Activated CD8-positive, alpha-beta memory T cell treated with anti-CD3 and anti-CD28 coated beads for 1 hour (primary cell): ENCODE results near the gene CERT1.

Experiments
- DNase-seq, 2 donors: peaks; one replicate each; pipeline ENCODE4 v3.0.0-alpha.2; 2020; ENCODE audit warnings: low read depth in 1 of 2; ENCODE audit errors: extremely low read depth in 1 of 2

The CERT1 gene

DNA sequence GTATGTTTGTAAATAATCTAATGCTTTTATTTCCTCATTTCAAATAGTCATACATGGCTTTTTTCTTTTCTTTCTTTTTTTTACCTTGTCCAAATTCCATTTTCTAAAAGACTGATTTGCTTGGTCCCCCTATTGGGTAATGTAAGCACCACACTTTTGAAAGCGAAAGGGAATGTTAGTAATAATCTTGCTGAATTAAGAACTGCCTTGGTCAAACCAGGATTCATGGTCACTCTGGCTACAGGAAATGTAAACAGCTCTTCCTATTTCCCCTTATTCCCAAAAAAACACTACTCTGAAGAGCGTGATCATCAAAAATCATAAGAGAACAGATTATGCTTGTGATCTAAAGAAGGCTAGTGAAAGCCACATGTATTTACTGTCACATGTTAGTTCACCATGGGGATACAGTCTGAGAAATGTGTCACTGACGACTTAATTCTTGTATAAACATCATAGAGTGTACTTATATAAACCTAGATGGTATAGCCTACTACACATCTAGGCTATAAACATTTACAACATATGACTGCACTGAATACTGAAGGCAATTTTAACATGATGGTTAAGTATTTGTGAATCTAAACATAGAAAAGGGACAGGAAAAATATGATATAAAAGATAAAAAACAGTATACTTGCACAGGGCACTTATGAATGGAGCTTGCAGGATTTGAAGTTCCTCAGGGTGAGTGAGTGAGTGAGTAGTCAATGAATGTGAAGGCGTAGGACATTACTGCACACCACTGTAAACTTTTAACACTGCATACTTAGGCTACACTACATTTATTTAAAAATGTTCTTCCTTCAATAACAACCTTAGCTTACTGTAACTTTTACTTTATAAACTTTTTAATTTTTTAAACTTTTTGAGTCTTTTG, 99.1 kb downstream of the CERT1 start:
- DNase-seq, result no peak

DNA sequence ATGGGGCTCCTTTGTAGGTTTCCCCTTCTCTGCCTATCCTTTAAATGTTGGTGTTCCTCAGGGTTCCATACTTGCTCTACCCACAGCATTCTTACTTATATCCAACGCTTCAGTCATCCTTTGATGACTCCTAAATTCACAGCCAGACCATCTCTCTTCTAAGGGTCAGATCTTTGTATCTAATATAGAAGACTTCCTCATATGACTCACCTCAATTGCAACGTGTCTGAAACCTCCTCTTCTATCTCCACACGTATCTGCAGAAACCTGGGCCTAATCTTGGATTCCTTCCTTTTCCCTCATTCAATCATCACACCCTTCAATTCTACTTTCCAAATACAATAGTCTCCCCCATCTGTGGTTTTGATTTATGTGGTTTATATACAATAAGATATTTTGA, 106.1 kb downstream of the CERT1 start:
- DNase-seq, result no peak

DNA sequence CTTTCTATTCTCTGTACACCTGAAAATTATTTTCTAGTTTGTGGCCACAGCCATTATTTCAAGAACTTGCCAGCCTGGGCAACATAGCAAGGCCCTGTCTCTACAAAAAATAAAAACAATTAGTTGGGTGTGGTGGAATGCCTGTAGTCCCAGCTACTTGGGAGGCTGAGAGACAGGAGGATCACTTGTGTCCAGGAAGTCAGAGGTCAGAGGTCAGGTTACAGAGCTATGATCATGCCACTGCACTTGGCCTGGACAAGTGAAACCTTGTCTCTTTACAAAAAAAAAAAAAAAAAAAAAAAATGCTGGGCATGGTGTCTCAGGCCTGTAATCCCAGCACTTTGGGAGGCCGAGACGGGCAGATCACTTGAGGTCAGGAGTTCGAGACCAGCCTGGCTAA, 116.2 kb downstream of the CERT1 start:
- no peak for DNase-seq

DNA sequence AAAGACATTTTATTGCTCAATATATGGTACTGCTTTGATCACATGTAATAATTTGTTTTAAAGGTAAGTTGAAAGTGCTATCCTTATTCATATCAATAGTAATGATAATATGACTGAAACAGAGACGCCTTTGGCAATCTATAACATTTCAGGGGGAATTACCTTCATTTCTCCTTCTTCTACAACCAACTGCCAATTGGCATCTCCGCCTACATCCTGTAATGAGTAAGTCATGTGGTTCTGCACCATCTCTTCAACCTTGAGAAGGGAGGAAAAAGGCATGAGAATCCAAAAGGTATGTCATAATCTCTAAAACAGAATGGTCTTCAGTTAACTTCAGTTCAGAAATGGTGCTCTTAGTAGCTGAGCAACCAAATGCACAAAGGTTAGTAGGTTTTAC, 122.0 kb downstream of the CERT1 start:
- no peak for DNase-seq

DNA sequence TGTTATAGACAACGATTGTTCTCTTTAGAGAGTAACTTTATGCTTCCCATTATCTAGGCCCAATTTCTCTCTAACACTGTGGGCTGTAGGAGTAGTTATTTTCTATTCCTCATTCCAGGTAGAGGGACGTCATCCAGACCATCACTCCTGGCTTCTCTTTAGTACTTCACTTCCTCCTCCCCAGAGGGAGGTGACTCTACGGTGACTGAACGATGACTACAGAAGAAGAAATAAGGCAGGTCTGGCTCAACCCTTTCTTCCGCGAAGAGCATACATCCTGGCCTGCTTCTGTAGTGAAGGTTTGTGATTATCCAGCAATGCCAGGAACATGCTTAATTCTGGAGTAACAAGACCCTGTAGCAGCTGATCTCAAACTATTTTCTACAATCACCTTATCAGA, 123.6 kb downstream of the CERT1 start:
- no peak for DNase-seq

DNA sequence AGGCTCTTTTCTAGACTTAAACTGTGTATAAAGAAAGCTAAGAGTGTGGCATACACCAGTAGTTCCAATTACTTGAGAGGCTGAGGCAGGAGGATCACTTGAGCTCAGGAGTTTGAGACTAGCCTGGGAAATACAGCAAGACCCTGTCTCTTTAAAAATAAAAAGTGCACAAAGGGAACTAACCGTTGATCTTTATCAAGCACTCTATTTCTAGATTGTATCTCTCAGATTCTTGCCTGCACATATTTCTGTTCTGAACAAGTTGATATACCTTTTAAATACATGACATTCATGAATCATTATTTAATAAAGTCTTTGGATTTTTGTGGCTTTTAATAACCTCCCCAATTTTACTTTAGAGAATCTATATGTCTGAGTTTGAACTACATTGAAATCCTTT, 127.2 kb downstream of the CERT1 start:
- DNase-seq, result no peak

DNA sequence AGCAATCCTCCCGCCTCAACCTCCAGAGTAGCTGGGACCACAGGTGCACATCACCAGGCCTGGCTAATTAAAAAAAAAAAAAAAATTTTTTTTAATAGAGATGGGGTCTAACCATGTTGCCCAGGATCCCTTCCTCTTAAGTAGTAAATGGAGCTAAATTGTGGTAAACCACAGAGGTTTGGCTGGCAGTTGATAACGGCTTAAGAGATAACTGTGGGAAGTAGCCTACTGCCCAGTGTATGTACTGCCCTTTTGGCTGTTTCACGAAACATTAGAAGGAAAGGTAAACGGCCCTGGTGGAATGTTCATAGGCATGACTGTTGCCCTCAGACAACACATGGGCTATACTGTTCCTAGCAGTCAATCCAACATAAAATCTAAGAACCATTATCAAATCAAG, 130.0 kb downstream of the CERT1 start:
- no peak for DNase-seq

DNA sequence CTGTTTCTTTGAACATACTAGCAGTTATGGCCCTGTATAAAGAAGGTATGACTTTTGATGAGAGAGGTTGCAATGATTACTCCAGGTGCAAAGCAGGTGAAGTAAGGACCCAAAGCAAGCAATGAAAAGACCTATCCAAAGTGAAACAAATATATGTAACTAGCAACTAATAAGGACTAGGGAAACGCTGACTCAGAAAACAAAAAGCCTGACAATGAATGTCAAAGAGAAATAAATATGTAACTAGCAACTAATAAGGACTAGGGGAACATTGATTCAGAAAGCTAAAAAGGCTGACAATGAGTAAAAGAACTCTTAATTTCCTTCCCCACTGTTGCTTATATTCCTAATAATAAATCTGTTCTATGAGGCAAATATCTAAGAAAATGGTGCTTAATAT, 131.3 kb downstream of the CERT1 start:
- DNase-seq, result no peak

DNA sequence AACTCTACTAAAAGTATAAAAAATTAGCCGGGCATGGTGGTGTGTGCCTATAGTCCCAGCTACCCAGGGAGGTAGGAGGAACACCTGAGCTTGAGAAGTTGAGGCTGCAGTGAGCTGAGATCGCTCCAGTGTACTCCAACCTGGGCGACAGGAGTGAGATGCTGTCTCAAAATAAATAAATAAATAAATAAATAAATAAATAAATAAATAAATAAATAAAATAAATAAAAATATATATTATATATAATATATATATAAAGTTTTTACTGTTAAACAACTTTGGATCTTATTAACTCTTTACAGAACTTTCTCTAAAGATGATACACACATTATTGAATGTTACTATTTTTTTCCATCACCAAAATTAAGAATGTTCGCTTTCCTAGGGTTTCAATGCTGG, 136.0 kb downstream of the CERT1 start:
- DNase-seq, result no peak

DNA sequence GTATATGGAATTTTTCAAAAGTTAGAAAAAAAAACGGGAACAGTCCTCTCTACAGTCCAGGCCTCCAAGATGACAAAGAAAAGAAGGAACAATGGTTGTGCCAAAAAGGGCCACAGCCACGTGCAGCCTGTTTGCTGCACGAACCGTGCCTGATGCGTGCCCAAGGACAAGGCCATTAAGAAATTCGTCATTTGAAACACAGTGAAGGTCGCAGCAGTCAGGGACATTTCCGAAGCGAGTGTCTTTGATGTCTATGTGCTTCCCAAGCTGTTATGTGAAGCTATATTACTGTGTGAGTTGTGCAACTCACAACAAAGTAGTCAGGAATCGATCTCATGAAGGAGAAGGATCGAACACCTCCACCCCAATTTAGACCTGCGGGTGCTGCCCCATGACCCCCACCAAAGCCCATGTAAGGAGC, 137.0 kb downstream of the CERT1 start:
- no peak for DNase-seq

DNA sequence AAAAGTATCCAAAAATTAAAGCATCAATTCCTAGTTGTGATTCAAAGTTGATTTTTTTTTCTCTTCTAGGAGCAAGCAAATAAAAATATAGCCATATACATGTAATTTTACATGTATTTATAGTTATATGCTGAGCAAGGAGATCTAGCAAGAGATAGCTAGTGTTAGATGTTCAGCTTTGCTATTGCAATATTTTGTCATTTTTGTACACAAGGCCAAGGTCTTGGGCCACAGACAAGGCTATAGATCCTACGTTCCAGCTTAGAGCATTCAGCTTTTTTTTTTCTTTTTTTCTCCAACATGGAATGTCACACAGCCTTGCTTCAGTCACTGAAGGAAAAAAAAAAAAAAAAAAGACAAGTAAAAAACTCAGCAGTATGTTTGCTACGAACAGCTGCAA, 137.6 kb downstream of the CERT1 start:
- DNase-seq, result no peak

DNA sequence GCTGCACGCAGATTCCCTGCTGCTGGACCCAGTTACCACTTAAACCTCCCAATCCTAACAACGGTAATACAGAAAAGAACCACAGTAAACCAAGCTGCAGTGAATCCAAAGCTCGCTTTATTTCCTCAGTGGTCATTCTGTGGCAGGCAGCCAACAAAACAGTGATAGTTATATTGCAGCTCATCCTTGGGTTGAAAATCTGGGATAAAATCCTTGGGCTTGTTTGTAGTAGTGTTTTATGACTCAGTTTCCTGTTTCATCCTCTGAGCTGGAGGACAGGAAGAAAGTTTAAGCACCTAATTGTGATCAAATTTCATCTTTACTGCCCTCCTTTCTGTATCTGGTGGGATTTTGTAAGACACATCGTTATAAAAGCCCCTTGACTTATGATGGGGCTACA, 143.0 kb downstream of the CERT1 start:
- no peak for DNase-seq

DNA sequence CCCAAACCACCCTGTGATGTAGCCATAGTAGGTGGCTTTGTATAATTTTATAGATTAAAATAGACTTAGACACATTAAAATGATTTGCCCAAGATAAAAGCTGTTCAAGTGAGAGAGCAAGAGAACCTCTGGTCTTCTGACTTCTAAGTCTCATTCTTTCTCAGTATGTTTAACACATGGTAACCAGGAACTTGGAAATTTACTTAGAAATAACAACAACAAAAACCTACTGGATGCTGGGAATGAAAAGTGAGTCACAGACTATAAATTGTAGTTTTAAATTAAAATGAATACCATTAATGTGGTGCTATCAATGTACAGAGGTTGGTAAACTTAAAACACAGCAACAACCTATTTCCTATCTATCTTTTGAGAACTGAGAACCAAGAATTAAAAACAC, 144.0 kb downstream of the CERT1 start:
- DNase-seq, result no peak

DNA sequence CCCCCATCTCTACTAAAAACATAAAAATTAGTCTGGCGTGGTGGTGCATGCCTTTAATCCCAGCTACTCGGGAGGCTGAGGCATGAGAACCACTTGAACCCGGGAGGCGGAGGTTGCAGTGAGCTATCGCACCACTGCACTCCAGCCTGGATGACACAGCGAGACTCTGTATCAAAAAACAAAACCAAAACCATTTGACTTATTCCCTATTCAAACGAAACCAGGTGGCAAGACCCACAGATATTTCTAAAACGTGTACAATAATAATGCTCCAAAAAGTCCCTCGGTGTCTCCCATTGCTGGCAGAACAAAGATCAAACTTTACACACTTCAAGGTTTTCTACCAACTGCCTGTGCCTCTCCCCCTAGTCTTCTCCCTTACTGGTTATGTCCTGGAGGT, 144.6 kb downstream of the CERT1 start:
- DNase-seq, result no peak

DNA sequence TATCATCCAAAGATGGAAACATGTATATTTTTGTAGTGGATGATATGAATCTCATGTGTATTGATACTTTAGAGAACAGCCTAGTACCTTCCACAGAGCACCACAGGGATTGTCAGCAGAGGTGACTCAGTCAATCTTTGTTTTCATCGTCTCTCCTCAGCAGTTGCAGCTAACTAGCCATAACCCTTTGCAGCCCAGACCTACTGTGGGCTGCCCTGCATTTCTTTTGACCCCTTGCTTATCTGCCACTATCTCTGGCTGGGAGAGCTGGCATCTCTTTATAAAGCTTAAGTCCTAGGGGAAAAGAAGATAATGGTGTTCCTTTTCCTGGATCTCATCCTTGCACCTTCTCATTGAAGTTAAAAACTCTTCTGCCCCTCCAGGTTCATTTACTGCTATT, 145.7 kb downstream of the CERT1 start:
- DNase-seq, result no peak

DNA sequence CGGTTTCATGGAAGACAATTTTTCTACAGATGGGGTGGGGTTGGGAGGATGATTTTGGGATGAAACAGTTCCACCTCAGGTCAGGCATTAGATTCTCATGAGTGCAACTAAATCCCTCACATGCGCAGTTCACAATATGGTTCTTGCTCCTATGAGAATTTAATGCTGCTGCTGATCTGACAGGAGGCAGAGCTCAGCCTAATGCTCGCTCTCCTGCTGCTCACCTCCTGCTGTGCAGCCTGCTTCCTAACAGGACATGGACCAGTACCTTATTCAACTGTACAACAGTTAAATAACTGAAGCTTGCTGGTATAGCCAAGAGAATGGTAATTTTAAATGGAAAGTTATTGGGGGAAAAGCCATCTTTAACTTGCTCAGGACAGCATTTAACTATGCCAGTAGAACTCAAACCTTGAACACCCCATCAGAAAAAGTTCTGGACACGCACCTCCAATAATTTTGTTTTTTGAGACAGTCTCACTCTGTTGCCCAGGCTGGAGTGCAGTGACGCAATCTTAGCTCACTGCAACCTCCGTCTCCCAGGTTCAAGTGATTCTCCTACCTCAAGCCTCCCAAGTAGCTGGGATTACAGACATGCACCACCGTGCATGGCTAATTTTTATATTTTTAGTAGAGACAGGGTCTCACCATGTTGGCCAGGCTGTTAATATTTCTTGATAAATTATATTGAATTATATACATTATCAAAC, 146.7 kb downstream of the CERT1 start:
- DNase-seq, result no peak

DNA sequence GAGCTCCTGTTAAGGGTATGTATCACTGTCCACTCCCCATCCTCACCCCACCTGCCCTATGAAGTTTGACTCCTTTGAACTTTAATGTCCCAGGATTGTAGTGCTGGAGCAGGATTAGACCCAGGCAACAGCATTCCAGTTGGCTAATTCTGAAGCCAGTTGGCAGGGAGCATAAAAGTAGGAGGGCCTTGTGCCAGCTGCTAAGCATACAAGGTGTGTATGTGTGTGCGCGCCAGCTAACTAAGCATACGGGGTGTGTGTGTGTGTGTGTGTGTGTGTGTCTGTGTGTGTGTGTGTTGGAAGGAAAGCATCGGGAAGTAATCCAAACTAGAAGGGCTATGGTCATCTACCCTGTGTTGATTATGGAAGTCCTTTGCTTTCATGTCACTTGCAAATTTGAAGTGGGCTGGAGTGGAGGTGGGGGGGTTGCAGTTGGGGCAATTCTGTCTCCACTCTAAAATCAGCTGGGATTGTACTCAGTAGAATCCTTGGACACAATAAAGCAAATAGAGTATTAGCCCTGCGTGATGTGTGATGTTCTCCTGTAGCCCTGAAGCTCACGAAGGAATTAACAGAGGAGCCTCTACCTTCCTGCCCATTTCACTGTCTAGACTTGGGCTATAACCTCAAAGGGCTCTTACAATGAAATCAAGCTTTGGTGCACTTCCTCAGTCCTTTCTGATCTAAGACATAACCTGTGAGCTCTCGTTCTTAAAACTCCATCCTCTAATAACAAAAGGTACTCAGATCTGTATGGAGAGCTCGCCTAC, 147.5 kb downstream of the CERT1 start:
- DNase-seq, result no peak

DNA sequence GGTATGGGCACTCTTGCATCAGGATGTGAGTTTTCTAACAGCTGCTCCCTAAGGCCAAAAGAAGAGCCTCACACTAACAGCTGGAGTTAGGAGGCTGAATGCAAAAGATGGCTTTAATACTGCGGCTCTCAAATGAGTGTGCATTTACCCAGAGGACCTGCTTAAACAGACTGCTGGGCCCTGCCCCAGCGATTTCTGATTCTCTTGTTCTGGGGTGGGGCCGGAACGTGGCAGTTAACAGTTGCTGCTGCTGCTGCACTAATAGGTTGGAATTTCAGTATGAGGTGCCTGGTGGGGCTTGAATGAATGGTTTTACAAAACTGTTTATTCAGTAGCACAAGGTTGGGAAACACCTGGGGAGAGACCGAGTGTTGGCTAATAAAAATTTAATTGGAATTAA, 148.3 kb downstream of the CERT1 start:
- DNase-seq, result no peak

DNA sequence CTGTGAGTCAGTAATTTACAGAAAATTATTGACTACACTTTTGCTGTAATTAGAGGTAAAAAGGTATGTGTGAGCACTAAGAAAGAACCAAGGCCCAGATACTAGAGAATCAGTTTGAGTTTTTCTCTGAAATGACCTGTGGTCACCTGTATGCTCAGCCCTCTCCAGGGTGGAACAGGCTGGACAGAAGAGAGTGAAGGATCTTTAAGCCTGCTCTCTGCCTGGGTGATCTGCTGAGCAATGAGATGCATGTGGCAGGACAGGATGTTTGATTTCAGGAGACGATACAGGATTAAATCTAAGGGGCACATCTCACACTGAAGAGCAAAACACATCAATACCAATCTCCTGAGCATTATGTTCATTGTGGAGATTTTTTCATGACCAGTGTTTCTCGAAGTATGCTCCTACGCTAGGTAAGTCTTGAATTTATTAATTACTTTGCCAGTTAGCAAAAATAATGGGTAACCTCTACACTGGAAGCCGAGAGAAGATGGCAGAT, 148.9 kb downstream of the CERT1 start:
- no peak for DNase-seq

DNA sequence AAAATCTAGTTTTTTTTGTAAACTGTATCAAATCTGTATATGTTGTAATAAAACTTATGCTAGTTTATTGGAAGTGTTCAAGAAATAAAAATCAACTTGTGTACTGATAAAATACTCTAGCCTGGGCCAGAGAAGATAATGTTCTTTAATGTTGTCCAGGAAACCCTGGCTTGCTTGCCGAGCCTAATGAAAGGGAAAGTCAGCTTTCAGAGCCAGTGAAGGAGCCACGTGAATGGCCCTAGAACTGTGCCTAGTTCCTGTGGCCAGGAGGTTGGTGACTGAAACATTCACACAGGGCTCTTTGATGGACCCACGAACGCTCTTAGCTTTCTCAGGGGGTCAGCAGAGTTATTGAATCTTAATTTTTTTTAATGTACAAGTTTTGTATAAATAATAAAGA, 150.1 kb downstream of the CERT1 start:
- DNase-seq, result no peak

DNA sequence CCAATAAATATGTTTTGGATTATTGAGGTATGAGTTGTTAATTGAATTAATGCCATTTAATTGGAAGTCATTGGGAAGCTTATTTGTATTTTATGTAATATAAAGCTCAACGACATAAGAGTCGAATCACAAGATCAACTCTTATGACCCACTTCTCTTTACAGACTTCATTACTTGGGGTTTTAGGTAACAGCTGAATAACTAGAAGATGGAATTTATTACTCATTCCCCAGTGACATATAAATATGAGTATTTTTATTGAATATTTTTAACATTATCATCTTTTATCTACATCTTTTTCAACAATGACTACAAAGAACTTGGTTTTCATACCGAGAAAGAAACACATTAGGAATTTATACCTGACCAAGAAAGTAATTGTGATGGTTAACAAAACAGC, 153.3 kb downstream of the CERT1 start:
- DNase-seq, result no peak

DNA sequence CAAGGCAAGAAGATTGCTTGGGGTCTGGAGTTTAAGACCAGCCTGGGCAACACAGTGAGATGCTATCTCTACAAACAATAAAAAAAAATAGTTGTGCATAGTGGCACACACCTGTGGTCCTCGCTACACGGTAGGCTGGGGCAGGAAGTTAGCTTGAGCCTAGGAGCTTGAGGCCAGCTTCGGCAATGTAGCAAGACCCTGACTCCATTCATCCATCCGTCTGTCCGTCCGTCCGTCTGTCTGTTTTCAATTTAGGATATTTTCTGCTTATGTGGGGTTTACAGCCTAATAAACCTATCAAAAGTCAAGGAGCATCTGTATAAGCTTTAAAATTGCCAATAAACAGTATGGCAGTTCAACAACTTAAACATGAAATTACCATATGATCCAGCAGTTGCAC, 154.7 kb downstream of the CERT1 start:
- no peak for DNase-seq
